IPS-NIHi11 (cell line): ENCODE results near the gene MCRS1.
A peak's percentile ranks its signal among the peaks of the same experiment; 100 is the strongest.

Experiments
- DNase-seq: peaks from one replicate; pipeline ENCODE4 v3.0.0; 2012; ENCODE audit warnings: mixed read lengths, low spot score

Gene MCRS1

GRCh38 chr12:49555631-49556390, 12.1 kb downstream of the MCRS1 start:
- DNase-seq = no peak

GRCh38 chr12:49554266-49554665, 13.7 kb downstream of the MCRS1 start:
- no peak for DNase-seq

DNA sequence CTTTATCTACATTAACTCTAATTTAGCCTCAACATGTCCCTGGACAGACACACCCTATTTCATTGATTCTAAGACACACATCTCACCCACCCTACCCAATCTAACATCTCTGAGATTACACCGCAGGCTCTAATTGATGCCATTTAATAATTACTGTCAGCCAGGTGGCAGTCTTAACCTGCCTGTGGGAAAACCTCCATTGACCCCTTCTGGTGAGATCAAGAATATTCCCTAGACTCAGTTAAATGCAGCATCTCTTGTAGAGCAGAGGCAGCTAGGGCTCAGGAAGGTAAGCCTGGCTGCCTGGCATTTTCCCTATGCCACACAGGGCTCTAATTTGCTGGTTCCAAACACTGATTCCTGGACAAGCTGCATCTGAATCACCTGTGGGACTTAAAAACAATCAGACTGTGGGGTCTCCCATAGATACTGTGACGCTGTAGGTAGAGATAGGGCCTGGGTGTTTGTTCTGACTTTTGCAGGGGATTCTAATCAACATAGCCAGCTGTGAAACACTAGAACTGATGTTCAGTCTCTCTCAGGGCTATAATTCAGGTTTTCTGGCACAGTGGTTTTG, 14.3 kb downstream of the MCRS1 start:
- DNase-seq = peak; percentile 73

DNA sequence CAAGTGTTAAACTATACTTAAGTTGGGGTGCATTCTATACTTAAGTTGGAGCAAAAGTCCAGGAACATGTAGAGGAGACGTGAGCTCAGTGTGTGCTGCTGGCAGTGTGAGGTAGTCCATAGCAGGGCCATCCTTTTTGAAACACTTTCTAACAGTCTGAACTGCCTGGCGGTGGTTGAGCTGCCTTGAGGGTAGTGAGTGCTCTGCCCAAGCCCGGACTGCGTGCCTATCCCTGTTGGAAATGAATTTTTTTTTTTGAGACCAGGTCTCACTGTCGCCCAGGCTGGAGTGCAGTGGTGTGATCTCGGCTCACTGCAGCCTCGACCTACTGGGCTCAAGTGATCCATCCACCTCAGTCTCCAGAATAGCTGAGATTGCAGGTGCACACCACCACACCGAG, 15.0 kb downstream of the MCRS1 start:
- DNase-seq = no peak

GRCh38 chr12:49552425-49552824, 15.5 kb downstream of the MCRS1 start:
- DNase-seq = no peak

GRCh38 chr12:49552014-49552413, 15.9 kb downstream of the MCRS1 start:
- no peak for DNase-seq

GRCh38 chr12:49550693-49551252, 17.2 kb downstream of the MCRS1 start:
- no peak for DNase-seq

DNA sequence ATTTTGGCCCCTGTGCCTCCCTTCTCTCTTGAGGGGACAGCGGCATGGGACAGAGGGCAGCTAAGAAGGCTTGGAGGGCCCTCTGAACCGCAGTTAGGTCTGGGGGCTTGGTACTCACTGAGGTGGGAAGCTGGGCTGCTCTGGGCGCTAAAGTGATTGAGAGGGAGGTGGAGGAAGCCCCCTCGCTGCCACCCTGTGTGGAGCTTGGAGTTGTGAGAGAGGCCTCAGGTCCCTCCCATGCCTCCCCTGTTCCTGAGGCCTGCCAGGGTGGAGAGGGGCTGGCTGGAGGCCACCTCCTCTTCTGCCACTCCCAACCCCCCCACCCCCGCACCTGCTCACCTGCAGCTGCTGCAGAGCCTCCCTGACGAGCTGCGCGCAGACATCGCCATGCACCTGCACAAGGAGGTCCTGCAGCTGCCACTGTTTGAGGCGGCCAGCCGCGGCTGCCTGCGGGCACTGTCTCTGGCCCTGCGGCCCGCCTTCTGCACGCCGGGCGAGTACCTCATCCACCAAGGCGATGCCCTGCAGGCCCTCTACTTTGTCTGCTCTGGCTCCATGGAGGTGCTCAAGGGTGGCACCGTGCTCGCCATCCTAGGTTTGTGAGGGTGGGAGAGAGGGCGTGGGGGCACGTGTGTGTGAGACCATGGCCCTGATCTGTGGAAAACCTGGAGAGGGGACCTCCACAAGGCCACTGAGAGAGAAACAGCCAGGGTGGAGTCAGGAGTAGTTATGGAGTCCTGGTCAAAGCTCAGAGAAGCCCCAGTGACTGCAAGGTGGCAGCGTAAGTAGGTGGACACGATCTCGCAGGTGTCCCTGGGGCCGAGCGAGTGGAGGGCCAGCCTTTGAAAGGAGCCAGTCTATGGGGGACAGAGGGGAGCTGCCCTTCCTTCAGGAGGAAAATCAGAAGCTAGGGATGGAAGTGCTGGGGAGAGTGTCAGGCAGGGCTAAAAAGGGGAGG, 17.9 kb downstream of the MCRS1 start:
- DNase-seq = no peak

DNA sequence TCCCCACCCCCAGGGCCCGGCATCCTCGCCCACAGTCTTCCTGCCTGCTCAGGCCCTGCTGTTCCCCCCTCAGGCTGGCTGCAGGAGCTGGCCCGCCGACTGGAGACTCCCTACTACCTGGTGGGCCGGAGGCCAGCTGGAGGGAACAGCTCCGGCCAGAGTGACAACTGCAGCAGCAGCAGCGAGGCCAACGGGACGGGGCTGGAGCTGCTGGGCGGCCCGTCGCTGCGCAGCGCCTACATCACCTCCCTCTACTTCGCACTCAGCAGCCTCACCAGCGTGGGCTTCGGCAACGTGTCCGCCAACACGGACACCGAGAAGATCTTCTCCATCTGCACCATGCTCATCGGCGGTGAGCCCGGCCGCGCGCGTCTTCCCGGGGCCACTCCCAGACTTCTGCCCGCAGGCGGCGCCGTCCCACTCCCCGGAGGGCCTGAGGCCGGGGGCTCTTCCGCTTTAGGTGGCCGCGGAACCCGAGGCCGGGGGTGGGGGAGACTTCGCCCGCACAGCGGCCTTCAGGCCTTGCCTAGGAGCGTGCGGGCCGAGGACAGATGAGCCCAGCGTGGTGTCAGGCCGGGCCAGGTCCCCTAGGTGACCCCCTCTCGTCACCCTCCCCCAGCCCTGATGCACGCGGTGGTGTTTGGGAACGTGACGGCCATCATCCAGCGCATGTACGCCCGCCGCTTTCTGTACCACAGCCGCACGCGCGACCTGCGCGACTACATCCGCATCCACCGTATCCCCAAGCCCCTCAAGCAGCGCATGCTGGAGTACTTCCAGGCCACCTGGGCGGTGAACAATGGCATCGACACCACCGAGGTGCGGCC, 18.9 kb downstream of the MCRS1 start:
- peak; percentile 82 for DNase-seq

GRCh38 chr12:49548481-49548821, 19.5 kb downstream of the MCRS1 start:
- no peak for DNase-seq

- no peak for DNase-seq
Observed at GRCh38 chr12:49547090-49547690, 20.8 kb downstream of the MCRS1 start.

DNA sequence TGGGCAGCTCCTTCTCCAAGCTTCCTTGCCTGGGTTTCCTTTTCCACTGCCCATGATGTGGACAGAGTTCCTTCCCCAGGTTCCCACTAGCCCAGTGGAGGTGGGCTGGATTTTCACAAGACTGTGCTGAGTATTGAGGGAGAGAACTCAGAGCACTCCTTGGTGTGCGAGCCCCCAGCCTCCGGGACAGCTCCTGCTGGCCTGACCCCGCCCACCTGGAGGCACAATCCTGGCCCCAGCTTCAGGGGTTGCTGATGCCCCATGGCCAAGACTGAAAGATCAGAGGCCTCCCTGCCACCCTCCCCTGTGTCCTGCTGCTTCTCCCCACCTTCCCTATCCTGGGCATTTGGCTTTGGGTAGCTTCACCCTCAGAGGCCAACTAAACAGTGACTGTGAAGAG, 21.5 kb downstream of the MCRS1 start:
- no peak for DNase-seq

GRCh38 chr12:49545815-49546214, 22.1 kb downstream of the MCRS1 start:
- DNase-seq = no peak

GRCh38 chr12:49543914-49544815, 23.8 kb downstream of the MCRS1 start:
- peak; percentile 55 for DNase-seq

- DNase-seq = no peak
Observed at GRCh38 chr12:49543221-49543913, 24.6 kb downstream of the MCRS1 start.

- no peak for DNase-seq
Observed at GRCh38 chr12:49542592-49543160, 25.3 kb downstream of the MCRS1 start.

GRCh38 chr12:49541911-49542505, 25.9 kb downstream of the MCRS1 start:
- DNase-seq = no peak

DNA sequence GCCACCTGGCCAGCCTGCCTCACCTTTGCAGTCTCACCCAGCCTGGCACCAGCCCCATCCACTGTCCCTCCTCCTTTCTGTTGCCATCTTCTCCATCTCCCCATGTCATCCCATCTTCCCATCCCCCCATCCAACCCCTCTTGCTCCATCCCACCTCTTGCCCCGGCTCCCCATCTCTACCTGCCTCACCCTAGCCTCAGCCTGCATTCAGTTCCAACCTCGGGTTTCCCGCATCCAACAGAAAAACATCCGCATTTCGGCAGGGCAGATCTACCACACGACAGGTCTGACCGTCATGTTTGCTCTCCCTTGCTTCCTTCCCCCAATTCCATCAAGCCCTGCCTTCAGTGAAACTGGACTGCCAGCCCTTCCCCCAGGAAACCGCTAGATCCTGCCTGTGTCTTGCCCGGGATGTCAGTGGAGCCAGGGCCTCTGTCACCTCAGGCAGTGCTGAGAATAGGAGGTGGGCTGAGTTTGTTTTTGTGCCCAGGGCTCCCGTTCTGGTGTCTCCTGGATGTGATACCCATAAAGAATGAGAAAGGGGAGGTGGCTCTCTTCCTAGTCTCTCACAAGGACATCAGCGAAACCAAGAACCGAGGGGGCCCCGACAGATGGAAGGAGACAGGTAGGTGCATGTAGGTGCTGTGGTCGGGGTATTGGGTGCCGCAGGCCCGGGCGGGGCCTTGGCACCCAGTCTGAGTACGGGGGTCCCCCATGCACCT, 26.6 kb downstream of the MCRS1 start:
- DNase-seq = no peak
